Endodermal cell (in vitro differentiated cells): ENCODE results near the gene MISFA. TPM values are rescaled to one million over a fixed set of nuclear protein-coding genes. Genes with fewer than 3 reads are reported as not detected.

Source experiments
- DNase-seq: peaks from one replicate; pipeline ENCODE4 v3.0.0-alpha.2; 2017
- H3K27ac ChIP-seq: 2 replicates; pipeline ENCODE4 v1.5.1; 2013; ENCODE audit warnings: mild to moderate bottlenecking, low read depth, low read length, moderate library complexity
- H3K27me3 ChIP-seq: 2 replicates; pipeline ENCODE4 v1.6.1; 2013; ENCODE audit warnings: mild to moderate bottlenecking, low read length, moderate library complexity; ENCODE audit not compliant: insufficient read depth, control insufficient read depth, poor library complexity, severe bottlenecking
- H3K36me3 ChIP-seq: 2 replicates; pipeline ENCODE4 v1.7.0; 2013; ENCODE audit warnings: mild to moderate bottlenecking, low read length, moderate library complexity; ENCODE audit not compliant: control insufficient read depth, insufficient read depth
- H3K4me1 ChIP-seq: one replicate; pipeline ENCODE4 v1.7.0; 2013; ENCODE audit warnings: low read length; ENCODE audit not compliant: control insufficient read depth, insufficient read depth
- H3K4me3 ChIP-seq: 2 replicates; pipeline ENCODE4 v1.5.1; 2013; ENCODE audit warnings: mild to moderate bottlenecking, low read length, moderate library complexity
- H3K9ac ChIP-seq: 2 replicates; pipeline ENCODE4 v1.6.1; 2013; ENCODE audit warnings: mild to moderate bottlenecking, low read length, moderate library complexity; ENCODE audit not compliant: poor library complexity, severe bottlenecking; ENCODE audit errors: extremely low read depth
- H3K9me3 ChIP-seq: 2 replicates; pipeline ENCODE4 v1.6.1; 2013; ENCODE audit warnings: mild to moderate bottlenecking, low read length, moderate library complexity; ENCODE audit not compliant: control insufficient read depth
- H3K27ac Mint-ChIP-seq: 2 replicates; pipeline ENCODE4 v1.8.0; 2020; ENCODE audit warnings: mixed read lengths
- H3K27me3 Mint-ChIP-seq: 2 replicates; pipeline ENCODE4 v1.8.0; 2021; ENCODE audit warnings: mild to moderate bottlenecking, mixed read lengths; ENCODE audit not compliant: insufficient read depth
- H3K36me3 Mint-ChIP-seq: 2 replicates; pipeline ENCODE4 v1.8.0; 2020; ENCODE audit warnings: low read depth, mixed read lengths
- H3K4me1 Mint-ChIP-seq: 2 replicates; pipeline ENCODE4 v1.8.0; 2020; ENCODE audit warnings: mixed read lengths
- H3K4me3 Mint-ChIP-seq: 2 replicates; pipeline ENCODE4 v1.8.0; 2020; ENCODE audit warnings: mild to moderate bottlenecking, moderate library complexity, mixed read lengths
- H3K9me3 Mint-ChIP-seq: 2 replicates; pipeline ENCODE4 v1.8.0; 2020; ENCODE audit warnings: mild to moderate bottlenecking, mixed read lengths
- CTCF ChIP-seq: fragments of 200-600 bp; sonication (generic); conservative IDR thresholded peaks from 2 replicates; pipeline ENCODE4 v1.5.0; 2021; ENCODE audit warnings: antibody characterized with exemption, mild to moderate bottlenecking
- WGBS, 2 experiments: methylation state at CpG; one replicate each; pipeline versions ENCODE4 v1.1.5 to v1.1.7; 2013; ENCODE audit warnings: missing lambda C conversion rate in 2 of 2, mixed read lengths in 1 of 2; ENCODE audit not compliant: insufficient coverage in 1 of 2, insufficient read length in 1 of 2; 5-methylcytosine and 5-hydroxymethylcytosine counted together
- long read RNA-seq, 4 experiments: library from polyadenylated mRNA in 2 of 4; library from RNA in 1 of 4; library from capped mRNA in 1 of 4; stranded (forward) in 3 of 4; unstranded in 1 of 4; transcript quantifications; one replicate each; pipeline ENCODE4 v2.0.0, GENCODE V29; 2020 to 2021; ENCODE audit warnings: inconsistent platforms in 1 of 4
- polyA plus RNA-seq, 2 experiments: library from polyadenylated mRNA; stranded (reverse); fragments of 50-300 nt; gene quantifications; one replicate each; pipeline ENCODE4 v1.2.3, GENCODE V29; 2013
- total RNA-seq, 2 donors: library from RNA; stranded (reverse); fragmentation: NEBNext Ultra II Directional in 1 of 2; extraction: Animal tissue kit (Norgen Biotek cat#: 25700) in 1 of 2; gene quantifications; 2 replicates in 1 of 2; 3 replicates in 1 of 2; pipeline ENCODE4 v1.2.1, GENCODE V29; 2021

MISFA gene
- total RNA-seq: 1 to 10 TPM; 5.3 to 6.0 TPM
- polyA plus RNA-seq (2013, experiment 1 of 2): 2.9 TPM
- 2.6 TPM for polyA plus RNA-seq (2013, experiment 2 of 2)
- long read RNA-seq, experiment 1, partial matches to known transcripts: 1 of 5 reads
- long read RNA-seq, experiment 1, other reads (novel, unspliced or antisense): 4 of 5 reads
- long read RNA-seq, experiment 2, partial matches to known transcripts: 0 of 1 reads
- long read RNA-seq, experiment 2, other reads (novel, unspliced or antisense): 1 of 1 reads
- long read RNA-seq, experiment 3, partial matches to known transcripts: 0 of 2 reads
- long read RNA-seq, experiment 3, other reads (novel, unspliced or antisense): 2 of 2 reads
- long read RNA-seq, experiment 4: 0 reads

GRCh38 chr11:18599739-18600230 is at the start of gene MISFA:
Gene MISFA, plus strand, starts transcription at chr11:18599789. Its CDS starts 140 bp downstream, at chr11:18599929.
- Histone ChIP-seq H3K4me3 (no peak within 1 kb of the TSS), H3K4me1 (peaks cover 3% of the 10 kb centered on the region), H3K27me3 (no peaks in the 10 kb centered on the region), H3K36me3 (peaks cover 24% of the 10 kb centered on the region), H3K9ac (no peak within 1 kb of the TSS), H3K9me3 (no peaks in the 10 kb centered on the region), H3K27ac (no peak within 1 kb of the TSS)
- WGBS, 2 experiments: 89 to 93% methylated on average over 6 of the region's 7 CpGs
- Mint-ChIP-seq H3K4me1 (peaks cover 5% of the 10 kb centered on the region), H3K4me3 (no peak within 1 kb of the TSS), H3K36me3 (peaks cover 36% of the 10 kb centered on the region), H3K27ac (no peak within 1 kb of the TSS), H3K9me3 (no peaks in the 10 kb centered on the region), H3K27me3 (no peaks in the 10 kb centered on the region)
- DNase-seq: no peak
- TF ChIP-seq CTCF: no peak

GRCh38 chr11:18563090-18563730 is 36.4 kb upstream of the MISFA start:
- Histone ChIP-seq H3K27ac (no peak overlapping the region), H3K9ac (no peak overlapping the region), H3K4me3 (no peak overlapping the region), H3K4me1 (no peaks in the 10 kb centered on the region), H3K9me3 (no peaks in the 10 kb centered on the region), H3K36me3 (peaks cover 19% of the 10 kb centered on the region), H3K27me3 (no peaks in the 10 kb centered on the region)
- Mint-ChIP-seq H3K27ac (no peak overlapping the region), H3K36me3 (peaks cover 21% of the 10 kb centered on the region), H3K9me3 (no peaks in the 10 kb centered on the region), H3K4me3 (no peak overlapping the region), H3K4me1 (no peaks in the 10 kb centered on the region), H3K27me3 (no peaks in the 10 kb centered on the region)
- no peak for TF ChIP-seq CTCF
- WGBS, 2 experiments: 97 to 100% methylated on average over 1 to 2 of the region's 2 CpGs
- no peak for DNase-seq

- H3K9me3 Mint-ChIP-seq: no peaks in the 10 kb centered on the region
- no peaks in the 10 kb centered on the region for H3K9me3 ChIP-seq
- H3K36me3 ChIP-seq: peaks cover 18% of the 10 kb centered on the region
- no peaks in the 10 kb centered on the region for H3K4me1 Mint-ChIP-seq
- peaks cover 24% of the 10 kb centered on the region for H3K36me3 Mint-ChIP-seq
- no peak overlapping the region for H3K4me3 ChIP-seq
- no peak for DNase-seq
- no peaks in the 10 kb centered on the region for H3K4me1 ChIP-seq
- no peak overlapping the region for H3K4me3 Mint-ChIP-seq
- no peak overlapping the region for H3K27ac Mint-ChIP-seq
- H3K27ac ChIP-seq: no peak overlapping the region
- no peaks in the 10 kb centered on the region for H3K27me3 Mint-ChIP-seq
- H3K9ac ChIP-seq: no peak overlapping the region
- H3K27me3 ChIP-seq: no peaks in the 10 kb centered on the region
- no peak for TF ChIP-seq CTCF
Measured at GRCh38 chr11:18564149-18564548, 35.4 kb upstream of the MISFA start.
